HG02759 (cell line): ENCODE results near the gene MAST4.

ENCODE experiments used
- ATAC-seq: cut with Tn5 transposase; IDR thresholded peaks from one replicate; pipeline ENCODE4 v1.9.1; 2021; ENCODE audit warnings: mild to moderate bottlenecking, moderate library complexity; ENCODE audit not compliant: unreplicated experiment

MAST4 gene

GRCh38 chr5:66894480-66895240, 298.5 kb downstream of the MAST4 start:
- no peak for ATAC-seq

- ATAC-seq = no peak
Observed at GRCh38 chr5:66896171-66896570, 300.0 kb downstream of the MAST4 start.

GRCh38 chr5:66897356-66897755, 301.2 kb downstream of the MAST4 start:
- no peak for ATAC-seq

- ATAC-seq = no peak
Observed at GRCh38 chr5:66898241-66898995, 302.2 kb downstream of the MAST4 start.

- ATAC-seq = no peak
Observed at GRCh38 chr5:66903218-66903617, 307.0 kb downstream of the MAST4 start.

GRCh38 chr5:66903709-66904108, 307.5 kb downstream of the MAST4 start:
- no peak for ATAC-seq

- no peak for ATAC-seq
Observed at GRCh38 chr5:66904189-66904588, 308.0 kb downstream of the MAST4 start.

- no peak for ATAC-seq
Observed at GRCh38 chr5:66906021-66906420, 309.8 kb downstream of the MAST4 start.

GRCh38 chr5:66908230-66908629, 312.0 kb downstream of the MAST4 start:
- no peak for ATAC-seq

GRCh38 chr5:66909364-66909763, 313.2 kb downstream of the MAST4 start:
- ATAC-seq = no peak

- ATAC-seq = no peak
Observed at GRCh38 chr5:66912787-66913186, 316.6 kb downstream of the MAST4 start.

GRCh38 chr5:66915531-66915930, 319.3 kb downstream of the MAST4 start:
- ATAC-seq = no peak

- no peak for ATAC-seq
Observed at GRCh38 chr5:66922881-66923280, 326.7 kb downstream of the MAST4 start.

GRCh38 chr5:66923457-66923856, 327.3 kb downstream of the MAST4 start:
- no peak for ATAC-seq

- no peak for ATAC-seq
Observed at GRCh38 chr5:66923922-66924321, 327.7 kb downstream of the MAST4 start.

GRCh38 chr5:66927140-66927539, 330.9 kb downstream of the MAST4 start:
- no peak for ATAC-seq

- no peak for ATAC-seq
Observed at GRCh38 chr5:66929281-66929680, 333.1 kb downstream of the MAST4 start.

GRCh38 chr5:66929995-66930394, 333.8 kb downstream of the MAST4 start:
- ATAC-seq = no peak

- ATAC-seq = no peak
Observed at GRCh38 chr5:66931651-66932050, 335.5 kb downstream of the MAST4 start.

GRCh38 chr5:66932457-66932856, 336.3 kb downstream of the MAST4 start:
- no peak for ATAC-seq

GRCh38 chr5:66933066-66933465, 336.9 kb downstream of the MAST4 start:
- ATAC-seq = no peak

- no peak for ATAC-seq
Observed at GRCh38 chr5:66939094-66939493, 342.9 kb downstream of the MAST4 start.
